GM19239 (cell line): Measurements from ENCODE around the gene SLC22A4.

Experiments
- DNase-seq: peaks from one replicate; pipeline ENCODE4 v3.0.0; 2011; ENCODE audit warnings: low spot score; ENCODE audit not compliant: insufficient read length
- FAIRE-seq: peaks from 2 replicates; lab custom pipeline; 2011; peaks lifted over from hg19 to GRCh38; lab: Jason Lieb, UNC

Gene SLC22A4

DNA sequence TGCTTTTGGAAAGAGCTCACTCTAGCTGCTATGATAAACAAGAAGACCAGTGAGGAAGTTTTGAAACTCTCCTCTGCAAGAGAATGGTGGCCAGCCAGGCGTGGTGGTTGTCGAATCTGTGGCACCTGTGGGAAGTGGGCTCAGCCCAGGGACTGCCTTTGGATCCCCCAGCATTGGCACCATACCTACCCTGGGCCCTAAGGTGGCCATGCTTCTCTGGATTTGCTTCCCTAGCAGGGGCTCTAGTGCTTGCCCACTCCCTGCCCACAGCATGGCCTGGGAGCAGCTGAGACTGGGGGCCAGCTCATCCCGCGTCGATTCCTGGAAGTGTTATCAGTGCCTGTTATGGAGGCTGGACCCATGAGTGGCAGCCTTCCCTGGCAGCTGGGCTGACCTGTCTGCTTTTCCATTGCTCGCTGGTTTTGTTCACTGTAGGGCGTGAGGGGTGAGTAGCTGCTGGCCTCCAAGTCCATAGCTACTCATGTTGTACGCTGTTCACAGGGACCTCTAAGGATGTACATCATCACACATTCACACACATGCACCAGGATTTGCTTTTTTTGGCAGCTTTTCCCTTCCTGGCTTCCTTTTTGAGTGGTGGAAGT is 2.3 kb downstream of the SLC22A4 start:
- DNase-seq (no peak), FAIRE-seq (no peak)

DNA sequence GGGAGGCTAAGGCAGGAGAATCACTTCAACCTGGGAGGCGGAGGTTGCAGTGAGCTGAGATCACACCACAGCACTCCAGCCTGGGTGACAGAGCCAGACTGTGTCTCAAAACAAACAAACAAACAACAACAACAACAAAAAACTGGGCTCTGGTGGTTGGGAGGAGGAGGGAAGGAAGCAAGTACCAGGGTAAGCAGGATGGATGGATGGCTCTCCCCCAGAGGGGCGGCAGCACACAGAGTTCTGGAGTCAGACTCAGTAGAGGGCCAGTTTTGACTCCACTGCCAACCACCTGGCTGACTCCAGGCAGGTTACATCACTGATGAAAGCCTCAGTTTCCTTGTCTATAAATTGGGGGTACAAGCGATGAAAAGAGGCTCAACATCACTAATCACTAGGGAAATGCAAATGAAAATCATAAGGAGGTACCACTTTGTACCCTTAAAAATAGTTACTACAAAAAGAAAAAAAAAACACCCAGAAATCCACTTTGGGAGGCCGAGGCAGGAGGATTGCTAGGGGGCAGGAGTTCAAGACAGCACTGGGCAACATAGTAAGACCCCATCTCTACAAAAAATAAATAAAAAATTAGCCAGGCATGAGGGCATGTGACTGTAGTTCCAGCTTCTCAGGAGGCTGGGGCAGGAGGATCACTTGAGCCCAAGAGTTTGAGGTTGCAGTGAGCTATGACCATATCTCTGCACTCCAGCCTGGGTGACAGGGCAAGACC is 3.2 kb downstream of the SLC22A4 start:
- DNase-seq (no peak), FAIRE-seq (no peak)

DNA sequence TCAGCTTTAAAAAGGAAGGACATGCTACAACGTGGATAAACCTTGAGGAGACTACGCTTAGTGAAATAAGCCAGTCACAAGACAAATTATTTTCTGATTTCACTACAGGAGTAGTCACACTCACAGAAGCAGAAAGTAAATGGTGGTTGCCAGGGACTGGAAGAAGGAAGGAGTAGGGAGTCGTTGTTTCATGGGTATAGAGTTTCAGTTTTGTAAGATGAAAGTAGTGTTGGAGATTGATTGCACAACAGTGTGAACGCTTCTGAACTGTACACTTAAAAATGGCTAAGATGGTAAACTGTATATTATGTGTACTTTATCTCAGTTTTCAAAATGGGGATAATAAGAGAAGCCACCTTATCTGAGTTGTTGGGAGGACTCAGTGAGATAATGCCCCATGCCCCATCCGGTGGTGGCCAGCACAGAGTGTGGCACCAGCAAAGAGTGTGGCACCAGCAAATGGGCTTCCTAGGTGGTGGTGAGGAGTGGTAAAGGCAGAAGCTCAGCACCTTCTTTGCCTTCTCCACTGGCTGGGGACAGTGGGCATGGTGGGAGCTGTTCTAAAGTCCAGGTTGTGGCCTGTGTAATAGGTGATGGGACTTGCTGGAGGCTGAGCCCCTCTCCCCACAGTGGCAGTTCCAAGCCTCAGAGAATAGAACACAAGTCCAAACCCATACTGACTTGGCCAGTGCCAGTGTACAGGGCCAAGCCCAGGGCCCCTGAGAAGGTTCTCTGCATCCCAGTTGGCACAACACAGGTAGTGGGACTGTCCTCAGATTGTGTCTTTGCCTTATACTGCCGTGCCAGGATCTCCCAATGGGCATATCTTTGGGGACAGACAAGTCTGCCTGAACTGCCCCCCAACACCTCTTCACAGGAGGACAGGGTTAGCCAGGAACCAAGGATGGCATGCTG is 4.4 kb downstream of the SLC22A4 start:
- no peak for DNase-seq
- no peak for FAIRE-seq

GRCh38 chr5:132299917-132300316 is 5.7 kb downstream of the SLC22A4 start:
- DNase-seq (no peak), FAIRE-seq (no peak)

GRCh38 chr5:132300577-132301343 is 6.6 kb downstream of the SLC22A4 start:
- no peak for DNase-seq
- FAIRE-seq: no peak

- no peak for FAIRE-seq
These were observed 7.4 kb downstream of the SLC22A4 start for GRCh38 chr5:132301344-132302271.

DNA sequence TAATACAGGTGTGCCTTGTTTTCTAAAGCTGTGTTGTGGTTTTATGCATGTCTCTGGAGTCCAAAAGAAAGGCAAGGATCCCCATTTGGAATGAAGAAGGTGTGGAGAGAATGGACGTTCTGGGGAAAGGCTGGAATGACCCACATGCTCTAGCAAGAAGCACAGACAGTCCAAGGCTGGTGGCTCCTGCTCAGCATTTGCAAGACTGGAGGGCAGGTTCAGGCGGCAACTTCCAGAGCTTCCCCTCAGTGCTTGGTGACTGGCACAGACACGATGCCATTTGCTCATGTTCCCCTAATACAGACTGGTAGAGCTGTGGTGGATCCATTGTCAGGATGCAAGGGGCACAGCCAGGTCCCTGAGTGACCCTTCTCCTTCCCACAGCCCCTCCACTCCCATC is 8.2 kb downstream of the SLC22A4 start:
- DNase-seq: no peak
- FAIRE-seq: no peak

More at GRCh38 chr5:132301344-132302271, 7.4 kb downstream of the SLC22A4 start:
- no peak for DNase-seq

DNA sequence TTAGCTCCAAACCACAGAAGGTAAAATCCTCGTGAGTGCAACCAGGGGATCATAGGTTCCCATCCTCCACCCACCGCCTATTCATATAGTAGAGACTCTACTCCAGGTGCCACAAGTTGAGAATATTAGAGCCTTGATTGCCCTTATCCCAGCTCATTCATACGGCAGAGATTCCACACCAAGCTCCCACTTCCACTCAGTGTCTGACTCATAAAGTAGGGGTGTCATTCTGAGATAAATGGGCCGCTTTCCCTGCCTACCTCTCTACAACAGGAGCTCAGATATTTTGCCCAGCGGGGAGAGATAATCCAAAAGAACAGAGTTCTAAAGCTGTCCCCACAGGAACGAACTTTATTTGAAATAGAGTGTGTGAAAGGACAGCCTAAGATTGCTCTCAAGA is 9.4 kb downstream of the SLC22A4 start:
- DNase-seq (no peak), FAIRE-seq (no peak)

- FAIRE-seq (no peak), DNase-seq (no peak)
These were observed 11.2 kb downstream of the SLC22A4 start for GRCh38 chr5:132305420-132305819.

DNA sequence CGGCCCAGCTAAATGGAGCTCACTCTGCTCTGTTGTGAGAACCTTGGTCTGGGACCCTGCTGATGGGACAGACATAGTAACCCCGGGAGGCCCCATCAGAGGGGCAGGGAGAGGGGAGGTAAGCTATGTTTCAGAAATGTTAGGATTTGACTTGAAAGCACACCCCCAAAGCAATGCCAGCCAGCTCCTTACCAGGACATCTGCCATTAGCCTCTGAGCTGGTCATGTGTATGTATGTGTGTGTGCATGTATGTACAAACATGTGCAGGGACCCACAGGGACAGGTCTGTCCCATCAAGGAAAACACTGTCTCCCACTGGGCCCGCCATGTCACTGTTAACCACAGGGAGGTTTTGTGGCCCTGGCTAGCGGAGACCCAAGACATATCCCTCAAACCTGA is 14.5 kb downstream of the SLC22A4 start:
- no peak for DNase-seq
- no peak for FAIRE-seq

DNA sequence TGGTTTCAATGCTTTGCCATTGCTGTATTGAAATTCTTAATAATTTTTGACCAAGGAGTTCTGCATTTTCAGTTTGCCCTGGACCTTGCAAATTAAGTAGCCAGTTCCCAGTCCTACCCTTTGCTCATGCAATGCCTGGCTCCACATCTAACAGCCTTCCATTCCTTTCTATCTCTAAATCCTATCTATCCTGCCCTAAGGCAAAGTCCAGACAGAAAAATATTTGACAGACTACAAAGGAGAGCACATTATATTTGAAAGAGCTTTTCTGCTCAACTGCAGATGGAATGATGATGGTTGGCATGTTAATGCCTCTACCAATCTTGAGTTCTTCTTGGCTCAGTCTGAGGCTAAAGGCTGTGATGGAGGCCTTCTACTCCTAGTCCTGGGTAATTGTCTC is 15.5 kb downstream of the SLC22A4 start:
- no peak for FAIRE-seq
- no peak for DNase-seq

- DNase-seq: no peak
- FAIRE-seq: no peak
These were observed 16.1 kb downstream of the SLC22A4 start for GRCh38 chr5:132310141-132310834.

DNA sequence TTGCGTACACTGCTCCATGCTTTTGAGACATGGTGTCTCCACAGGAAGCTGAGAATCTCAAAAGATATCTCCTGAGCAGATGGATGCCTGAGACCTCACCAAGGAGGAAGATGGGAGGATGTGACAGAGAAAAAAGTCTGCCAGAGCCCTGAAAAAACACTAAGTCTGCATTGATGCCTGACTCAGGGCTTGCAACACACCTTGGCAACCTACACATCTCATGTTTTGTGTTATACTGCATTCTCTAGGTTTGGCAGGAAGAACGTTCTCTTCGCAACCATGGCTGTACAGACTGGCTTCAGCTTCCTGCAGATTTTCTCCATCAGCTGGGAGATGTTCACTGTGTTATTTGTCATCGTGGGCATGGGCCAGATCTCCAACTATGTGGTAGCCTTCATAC is 19.2 kb downstream of the SLC22A4 start:
- no peak for DNase-seq
- no peak for FAIRE-seq

GRCh38 chr5:132313961-132314432 is 19.8 kb downstream of the SLC22A4 start:
- DNase-seq: no peak
- no peak for FAIRE-seq

GRCh38 chr5:132315529-132316067 is 21.4 kb downstream of the SLC22A4 start:
- FAIRE-seq: no peak
- no peak for DNase-seq

GRCh38 chr5:132319975-132320374 is 25.8 kb downstream of the SLC22A4 start:
- FAIRE-seq: no peak
- DNase-seq: no peak

- FAIRE-seq: no peak
- DNase-seq: no peak
These were observed 27.0 kb downstream of the SLC22A4 start for GRCh38 chr5:132321109-132321721.

DNA sequence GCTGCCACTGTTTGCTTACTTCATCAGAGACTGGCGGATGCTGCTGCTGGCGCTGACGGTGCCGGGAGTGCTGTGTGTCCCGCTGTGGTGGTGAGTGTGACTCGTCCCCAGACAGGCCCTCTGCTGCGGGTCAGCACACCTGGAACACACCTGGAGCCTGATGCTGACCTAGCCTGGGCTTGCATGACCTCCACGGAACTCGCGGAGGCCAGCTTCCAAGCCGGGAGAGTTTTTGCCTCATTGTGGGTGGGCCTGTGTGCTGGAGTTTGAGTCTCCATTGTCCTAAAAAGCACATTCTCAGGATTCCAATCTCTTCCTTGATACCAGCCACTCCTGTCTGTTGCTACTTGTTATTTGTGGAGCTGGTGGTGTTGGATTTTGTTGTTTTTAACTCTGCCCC is 28.1 kb downstream of the SLC22A4 start:
- FAIRE-seq (no peak), DNase-seq (no peak)
